T-cell (primary cell): ENCODE measurements around the gene ITGAD. TPM values are rescaled to one million over a fixed set of nuclear protein-coding genes. Genes with fewer than 3 reads are reported as not detected.
"Not testable (repeated sequence)": the region's sequence is repeated elsewhere in the genome, so short reads cannot be mapped to it uniquely, and the experiment has no call there.

ENCODE experiments used
- ATAC-seq, 4 experiments: fragments of 200-7000 bp in 3 of 4; fragments of 150-1000 bp in 1 of 4; cut with Tn5 transposase; replicated peaks in 1 of 4; 1 replicate in 3 of 4; 2 replicates in 1 of 4; pipeline ENCODE4 v1.10.0; 2021; ENCODE audit warnings: moderate library complexity in 3 of 4, mild to moderate bottlenecking in 2 of 4, moderate number of reproducible peaks in 1 of 4
- CTCF ChIA-PET, 2 donors: fragments of 300-600 bp; sonication (Branson Sonifier 250); formaldehyde crosslinking; loops; one replicate each; lab custom pipeline; 2022; ENCODE audit warnings: antibody characterized with exemption in 2 of 2; lab: Charles Lee
- POLR2A ChIA-PET, 2 donors: fragments of 300-600 bp; sonication (Branson Sonifier 250); formaldehyde crosslinking; loops; one replicate each; lab custom pipeline; 2022; ENCODE audit warnings: antibody characterized with exemption in 2 of 2; lab: Charles Lee
- DNase-seq, 35 experiments: peaks; one replicate each; pipeline versions ENCODE4 v3.0.0 to v3.0.0-alpha.2; 2013 to 2023
- H3K27ac ChIP-seq: one replicate; pipeline ENCODE4 v1.5.1; 2013; ENCODE audit warnings: low read length
- H3K27me3 ChIP-seq, 2 experiments: replicated peaks in 1 of 2; 1 replicate in 1 of 2; 2 replicates in 1 of 2; pipeline versions ENCODE4 v1.6.1 to v1.7.0; 2013; ENCODE audit warnings: low read length in 1 of 2, mixed read lengths in 1 of 2; ENCODE audit not compliant: control insufficient read depth in 2 of 2, insufficient read depth in 2 of 2; ENCODE audit errors: extremely low read depth in 1 of 2
- H3K36me3 ChIP-seq, 2 donors: 1 replicate in 1 of 2; 2 replicates in 1 of 2; pipeline versions ENCODE4 v1.6.1 to v1.7.0; 2013; ENCODE audit warnings: low read length in 1 of 2; ENCODE audit not compliant: control insufficient read depth in 2 of 2, insufficient read depth in 1 of 2; ENCODE audit errors: extremely low read depth in 1 of 2
- H3K4me1 ChIP-seq, 2 experiments: 1 replicate in 1 of 2; 2 replicates in 1 of 2; pipeline versions ENCODE4 v1.6.1 to v1.7.0; 2013; ENCODE audit warnings: low read length in 2 of 2, mixed read lengths in 1 of 2; ENCODE audit not compliant: insufficient read depth in 2 of 2, control insufficient read depth in 1 of 2; ENCODE audit errors: extremely low read depth in 1 of 2
- H3K4me3 ChIP-seq, 2 donors: 1 replicate in 1 of 2; 2 replicates in 1 of 2; pipeline versions ENCODE4 v1.5.1 to v1.7.0; 2013; ENCODE audit warnings: mild to moderate bottlenecking in 2 of 2, low read length in 1 of 2, moderate library complexity in 1 of 2; ENCODE audit not compliant: control insufficient read depth in 1 of 2; ENCODE audit errors: extremely low read depth in 1 of 2
- H3K9me3 ChIP-seq: 2 replicates; pipeline ENCODE4 v1.7.0; 2013
- H3K27ac Mint-ChIP-seq, 2 donors: one replicate each; pipeline ENCODE4 v1.8.0; 2020 to 2021; ENCODE audit warnings: mild to moderate bottlenecking in 2 of 2, mixed read lengths in 2 of 2
- H3K27me3 Mint-ChIP-seq, 2 donors: one replicate each; pipeline ENCODE4 v1.8.0; 2021 to 2022; ENCODE audit warnings: mixed read lengths in 2 of 2
- H3K36me3 Mint-ChIP-seq: one replicate; pipeline ENCODE4 v1.8.0; 2021; ENCODE audit warnings: mixed read lengths
- H3K4me1 Mint-ChIP-seq, 3 donors: one replicate each; pipeline ENCODE4 v1.8.0; 2020 to 2022; ENCODE audit warnings: mixed read lengths in 3 of 3, mild to moderate bottlenecking in 1 of 3
- H3K4me3 Mint-ChIP-seq, 3 donors: one replicate each; pipeline ENCODE4 v1.8.0; 2020 to 2022; ENCODE audit warnings: mild to moderate bottlenecking in 3 of 3, mixed read lengths in 3 of 3, moderate library complexity in 3 of 3
- H3K9me3 Mint-ChIP-seq, 3 donors: one replicate each; pipeline ENCODE4 v1.8.0; 2020 to 2022; ENCODE audit warnings: mixed read lengths in 3 of 3
- WGBS: methylation state at CpG from one replicate; pipeline ENCODE4 v1.1.5; 2013; ENCODE audit warnings: missing lambda C conversion rate; ENCODE audit not compliant: insufficient coverage; 5-methylcytosine and 5-hydroxymethylcytosine counted together
- total RNA-seq, 35 experiments: library from RNA in 6 of 35; stranded (reverse) in 6 of 35; fragments of 120-200 nt in 1 of 35; gene quantifications; one replicate each; pipeline versions ENCODE4 v1.2.1 to v1.2.4 and lab custom pipeline; 2013 to 2026

ITGAD gene
- total RNA-seq, 5 donors from 2014 or later (not counting 1 experiment from before 2014, with no cell fraction given), result 0.22 to 0.70 (median 0.23) TPM; not detected in 2

- no peak overlapping the region for H3K27ac Mint-ChIP-seq
- peaks cover 0 to 37% of the 10 kb centered on the region in 2 experiments for H3K4me1 ChIP-seq
- POLR2A ChIA-PET, result no interaction called here
- no peak overlapping the region for H3K27ac ChIP-seq
- no peaks in the 10 kb centered on the region for H3K36me3 Mint-ChIP-seq
- no peaks in the 10 kb centered on the region for H3K9me3 ChIP-seq
- H3K9me3 Mint-ChIP-seq, result no peaks in the 10 kb centered on the region
- no peak overlapping the region for H3K4me3 ChIP-seq
- peaks cover 4 to 6% of the 10 kb centered on the region in 2 donors for H3K27me3 Mint-ChIP-seq
- CTCF ChIA-PET, result no interaction called here
- WGBS, result 37% methylated on average over 3 of the region's 4 CpGs
- DNase-seq (peak in 7 of 35 experiments; percentile 4 to 31 (median 11)), ATAC-seq (no peak)
- H3K4me1 Mint-ChIP-seq, result peaks cover 0 to 25% (median 5%) of the 10 kb centered on the region in 3 donors
- H3K27me3 ChIP-seq, result peaks cover 0 to 14% of the 10 kb centered on the region in 2 experiments
- no peak overlapping the region for H3K4me3 Mint-ChIP-seq
- no peaks in the 10 kb centered on the region for H3K36me3 ChIP-seq
Observed at GRCh38 chr16:31414706-31415105, 21.6 kb downstream of the ITGAD start.

- ChIA-PET CTCF (no interaction called here), POLR2A (no interaction called here)
- H3K27ac ChIP-seq, result no peak overlapping the region
- no peak for ATAC-seq
- Mint-ChIP-seq H3K27me3 (peaks cover 4 to 6% of the 10 kb centered on the region in 2 donors), H3K36me3 (no peaks in the 10 kb centered on the region), H3K27ac (no peak overlapping the region), H3K4me3 (no peak overlapping the region), H3K9me3 (no peaks in the 10 kb centered on the region), H3K4me1 (peaks cover 0 to 30% (median 9%) of the 10 kb centered on the region in 3 donors)
- peaks cover 0 to 8% of the 10 kb centered on the region in 2 experiments for H3K27me3 ChIP-seq
- no peak overlapping the region for H3K4me3 ChIP-seq
- WGBS, result no CpG with 5 or more reads among the region's 11 CpGs
- no peaks in the 10 kb centered on the region for H3K9me3 ChIP-seq
- peaks cover 0 to 54% of the 10 kb centered on the region in 2 experiments for H3K4me1 ChIP-seq
- DNase-seq, result no peak
- no peaks in the 10 kb centered on the region for H3K36me3 ChIP-seq
Observed at GRCh38 chr16:31416371-31416770, 23.2 kb downstream of the ITGAD start.

GRCh38 chr16:31417036-31417435 lies 23.9 kb downstream of the ITGAD start:
- ATAC-seq, CTCF ChIA-PET, H3K9me3 ChIP-seq, H3K27me3 ChIP-seq, H3K9me3 Mint-ChIP-seq, H3K36me3 Mint-ChIP-seq, POLR2A ChIA-PET, H3K4me3 ChIP-seq, H3K27ac ChIP-seq, DNase-seq, H3K27me3 Mint-ChIP-seq, H3K36me3 ChIP-seq, H3K4me3 Mint-ChIP-seq, H3K27ac Mint-ChIP-seq: not testable (repeated sequence)
- peaks cover 0 to 61% of the 10 kb centered on the region in 2 experiments for H3K4me1 ChIP-seq
- peaks cover 0 to 36% (median 14%) of the 10 kb centered on the region in 3 donors for H3K4me1 Mint-ChIP-seq
- no CpG with 5 or more reads among the region's 2 CpGs for WGBS

GRCh38 chr16:31417916-31418315 lies 24.8 kb downstream of the ITGAD start:
- Mint-ChIP-seq H3K27ac (no peak overlapping the region), H3K36me3 (no peaks in the 10 kb centered on the region), H3K27me3 (peaks cover 4 to 6% of the 10 kb centered on the region in 2 donors), H3K4me3 (no peak overlapping the region), H3K9me3 (no peaks in the 10 kb centered on the region), H3K4me1 (peaks cover 0 to 40% (median 18%) of the 10 kb centered on the region in 3 donors)
- Histone ChIP-seq H3K27me3 (peaks cover 0 to 7% of the 10 kb centered on the region in 2 experiments), H3K4me1 (peaks cover 0 to 69% of the 10 kb centered on the region in 2 experiments), H3K27ac (no peak overlapping the region), H3K36me3 (no peaks in the 10 kb centered on the region), H3K4me3 (no peak overlapping the region), H3K9me3 (no peaks in the 10 kb centered on the region)
- ATAC-seq (no peak), DNase-seq (no peak)
- ChIA-PET CTCF (no interaction called here), POLR2A (no interaction called here)
- WGBS, result 98% methylated on average over 5 of the region's 5 CpGs

- CTCF ChIA-PET, result no interaction called here
- Mint-ChIP-seq H3K9me3 (no peaks in the 10 kb centered on the region), H3K4me3 (no peak overlapping the region), H3K27me3 (peaks cover 6% of the 10 kb centered on the region in 2 donors), H3K27ac (no peak overlapping the region), H3K4me1 (peaks cover 0 to 36% (median 15%) of the 10 kb centered on the region in 3 donors), H3K36me3 (no peaks in the 10 kb centered on the region)
- Histone ChIP-seq H3K36me3 (no peaks in the 10 kb centered on the region), H3K4me3 (no peak overlapping the region), H3K4me1 (peaks cover 0 to 64% of the 10 kb centered on the region in 2 experiments), H3K27ac (no peak overlapping the region), H3K9me3 (no peaks in the 10 kb centered on the region), H3K27me3 (peaks cover 0 to 2% of the 10 kb centered on the region in 2 experiments)
- WGBS, result 50% methylated on average over 2 of the region's 3 CpGs
- POLR2A ChIA-PET, result interaction anchor here in 1 of 2 donors (0.7 kb wide), 1 partner anchor 9 kb away, joined by 3 read pairs; no protein-coding TSS in a partner anchor
- ATAC-seq (peak in 1 of 4 experiments; percentile 17), DNase-seq (peak in 1 of 35 experiments; percentile 11)
Observed at GRCh38 chr16:31420037-31420436, 26.9 kb downstream of the ITGAD start.

- ChIA-PET POLR2A (no interaction called here), CTCF (no interaction called here)
- Histone ChIP-seq H3K9me3 (no peaks in the 10 kb centered on the region), H3K4me3 (no peak overlapping the region), H3K4me1 (peaks cover 0 to 49% of the 10 kb centered on the region in 2 experiments), H3K27me3 (peaks cover 0 to 2% of the 10 kb centered on the region in 2 experiments), H3K36me3 (no peaks in the 10 kb centered on the region), H3K27ac (no peak overlapping the region)
- ATAC-seq (peak; percentile 57 to 93 (median 69)), DNase-seq (peak in 24 of 35 experiments; percentile 10 to 65 (median 27))
- Mint-ChIP-seq H3K36me3 (no peaks in the 10 kb centered on the region), H3K27ac (peak overlapping the region in 1 of 2 donors; percentile 23), H3K9me3 (no peaks in the 10 kb centered on the region), H3K4me3 (no peak overlapping the region), H3K27me3 (peaks cover 6 to 8% of the 10 kb centered on the region in 2 donors), H3K4me1 (peaks cover 0 to 24% (median 18%) of the 10 kb centered on the region in 3 donors)
- WGBS, result 35% methylated on average over 3 of the region's 6 CpGs
Observed at GRCh38 chr16:31421587-31421986, 28.5 kb downstream of the ITGAD start.
